GM21360 (cell line): ENCODE measurements around the gene SLC48A1.

Experiments
- ATAC-seq: cut with Tn5 transposase; IDR thresholded peaks from one replicate; pipeline ENCODE4 v1.9.1; 2021; ENCODE audit warnings: mild to moderate bottlenecking, moderate library complexity; ENCODE audit not compliant: unreplicated experiment

Gene SLC48A1

GRCh38 chr12:47821346-47821706, 48.3 kb downstream of the SLC48A1 start:
- no peak for ATAC-seq

GRCh38 chr12:47822401-47822800, 49.4 kb downstream of the SLC48A1 start:
- no peak for ATAC-seq

GRCh38 chr12:47822863-47823262, 49.8 kb downstream of the SLC48A1 start:
- ATAC-seq, result no peak

- ATAC-seq, result no peak
Observed at GRCh38 chr12:47823422-47824086, 50.5 kb downstream of the SLC48A1 start.

- no peak for ATAC-seq
Observed at GRCh38 chr12:47824198-47824597, 51.2 kb downstream of the SLC48A1 start.

- ATAC-seq, result no peak
Observed at GRCh38 chr12:47824635-47825034, 51.6 kb downstream of the SLC48A1 start.

- no peak for ATAC-seq
Observed at GRCh38 chr12:47825173-47825639, 52.2 kb downstream of the SLC48A1 start.

- no peak for ATAC-seq
Observed at GRCh38 chr12:47828008-47828975, 55.3 kb downstream of the SLC48A1 start.

- ATAC-seq, result no peak
Observed at GRCh38 chr12:47828976-47829482, 56.0 kb downstream of the SLC48A1 start.

GRCh38 chr12:47829584-47829983, 56.5 kb downstream of the SLC48A1 start:
- ATAC-seq, result no peak
